Measurements from ENCODE around the gene CNDP1. TPM values are rescaled to one million over a fixed set of nuclear protein-coding genes. Genes with fewer than 3 reads are reported as not detected.

Gene CNDP1, protein sequence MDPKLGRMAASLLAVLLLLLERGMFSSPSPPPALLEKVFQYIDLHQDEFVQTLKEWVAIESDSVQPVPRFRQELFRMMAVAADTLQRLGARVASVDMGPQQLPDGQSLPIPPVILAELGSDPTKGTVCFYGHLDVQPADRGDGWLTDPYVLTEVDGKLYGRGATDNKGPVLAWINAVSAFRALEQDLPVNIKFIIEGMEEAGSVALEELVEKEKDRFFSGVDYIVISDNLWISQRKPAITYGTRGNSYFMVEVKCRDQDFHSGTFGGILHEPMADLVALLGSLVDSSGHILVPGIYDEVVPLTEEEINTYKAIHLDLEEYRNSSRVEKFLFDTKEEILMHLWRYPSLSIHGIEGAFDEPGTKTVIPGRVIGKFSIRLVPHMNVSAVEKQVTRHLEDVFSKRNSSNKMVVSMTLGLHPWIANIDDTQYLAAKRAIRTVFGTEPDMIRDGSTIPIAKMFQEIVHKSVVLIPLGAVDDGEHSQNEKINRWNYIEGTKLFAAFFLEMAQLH
- polyA plus RNA-seq = 10 to 100 TPM in 1 of 4 donors, 1 to 10 TPM in 2, under 1 TPM in 1; 0.13 to 11.9 (median 6.5) TPM
- long read RNA-seq, donor 1 = 0 reads
- long read RNA-seq, donor 2 = 0 reads
- long read RNA-seq, donor 3 = 0 reads
- long read RNA-seq, donor 4 = 0 reads
- long read RNA-seq, donor 5 = 0 reads
- long read RNA-seq, donor 6 = 0 reads
- long read RNA-seq, donor 7 = 0 reads
- long read RNA-seq, donor 8 = 0 reads
- long read RNA-seq, donor 9 = 0 reads
- long read RNA-seq, donor 10 = 0 reads

DNA sequence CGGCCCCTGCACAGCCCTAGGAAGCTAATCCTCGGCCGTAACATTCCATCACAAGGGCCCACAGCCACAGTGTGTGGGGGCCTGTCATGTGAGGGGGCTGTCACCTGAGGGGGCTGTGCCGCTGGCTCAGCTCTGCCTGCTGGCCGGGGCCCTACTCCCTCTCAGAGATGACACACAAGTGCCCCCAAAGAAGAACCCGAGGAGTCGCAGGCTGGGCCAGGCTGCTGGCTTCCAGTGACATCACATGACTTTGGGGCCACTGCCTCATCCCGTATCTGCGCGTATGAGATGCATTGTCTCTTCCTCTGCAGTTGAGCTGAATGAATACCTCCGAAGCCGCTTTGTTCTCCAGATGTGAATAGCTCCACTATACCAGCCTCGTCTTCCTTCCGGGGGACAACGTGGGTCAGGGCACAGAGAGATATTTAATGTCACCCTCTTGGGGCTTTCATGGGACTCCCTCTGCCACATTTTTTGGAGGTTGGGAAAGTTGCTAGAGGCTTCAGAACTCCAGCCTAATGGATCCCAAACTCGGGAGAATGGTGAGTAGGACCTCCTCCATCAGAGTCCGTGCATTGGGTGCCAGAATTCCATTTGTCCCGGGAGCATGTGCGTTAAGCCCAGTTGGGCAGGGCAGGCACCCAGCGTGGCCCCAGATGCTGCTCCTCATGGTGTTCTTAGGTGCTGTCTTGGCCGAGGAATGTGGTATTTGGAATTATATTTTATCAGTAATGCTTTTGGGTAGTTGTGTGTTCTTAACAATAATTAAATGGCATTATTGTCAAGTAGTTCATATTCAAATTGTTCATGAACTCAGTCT lies at the start of gene CNDP1:
CNDP1 (plus strand) TSS at position 351 of the 820 bp plus-strand sequence; CDS start at position 519, 168 bp downstream.
- no peak for FAIRE-seq
- DNase-seq = no peak
- 89 to 90% (median 90%) methylated on average over 21 of the region's 21 CpGs for WGBS, 3 donors

DNA sequence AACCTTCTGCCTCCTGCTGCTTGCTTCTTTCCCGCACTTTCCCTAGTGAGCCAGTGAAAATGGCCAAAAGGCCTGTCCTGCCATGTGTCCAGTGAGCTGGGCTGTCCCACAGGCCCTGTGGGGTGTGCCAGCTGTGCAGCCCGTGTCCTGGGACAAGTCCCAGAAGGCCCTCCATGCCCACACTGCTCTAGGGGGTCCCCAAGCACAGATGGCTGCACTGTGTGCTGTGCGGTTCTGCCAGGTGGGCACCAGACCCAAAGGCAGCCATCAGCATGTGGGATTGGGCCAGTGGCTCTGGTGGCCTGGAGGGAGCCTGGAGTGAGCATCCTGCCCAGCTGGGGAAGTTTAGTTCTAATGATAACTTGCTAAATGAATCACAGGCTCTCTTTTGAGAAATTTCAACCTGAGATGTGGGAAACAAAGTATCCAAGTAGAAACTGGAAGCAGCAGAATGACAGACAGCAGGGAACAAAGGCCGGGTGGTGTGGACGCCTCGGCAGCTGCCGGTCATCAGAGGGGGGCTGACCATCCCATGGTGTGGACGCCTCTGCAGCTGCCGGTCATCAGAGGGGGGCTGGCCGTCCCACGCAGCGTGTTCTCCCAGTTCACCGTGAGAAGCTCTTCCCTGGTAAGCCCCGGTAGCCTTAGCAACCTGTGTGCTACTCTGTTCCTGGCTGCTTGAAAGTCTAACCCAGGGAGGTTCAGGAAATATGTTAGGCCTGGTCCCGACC lies 48.0 kb upstream of the CNDP1 start:
- no peaks in the 10 kb centered on the region for H3K36me3 ChIP-seq (ENCODE audit: control insufficient read depth in 3 of 3, insufficient read depth in 2 of 3, low read depth in 1 of 3, low read length in 3 of 3)
- peaks cover 0 to 9% of the 10 kb centered on the region in 2 donors for H3K9me3 ChIP-seq (ENCODE audit: control insufficient read depth in 2 of 2, insufficient read depth in 1 of 2, low read depth in 1 of 2, low read length in 1 of 2)
- 76 to 85% (median 80%) methylated on average over 15 of the region's 15 CpGs for WGBS, 3 donors
- H3K4me1 ChIP-seq (ENCODE audit: control insufficient read depth in 3 of 3, insufficient read depth in 2 of 3, low read depth in 1 of 3, low read length in 2 of 3) = peaks cover 0 to 8% (median 5%) of the 10 kb centered on the region in 3 donors
- H3K4me3 ChIP-seq (ENCODE audit: low read depth in 1 of 3, low read length in 3 of 3) = no peak overlapping the region
- no peak for DNase-seq
- H3K27ac ChIP-seq (ENCODE audit: low read depth in 1 of 3, low read length in 2 of 3) = peak overlapping the region in 1 of 3 donors; percentile 17
- no peak for FAIRE-seq
- H3K27me3 ChIP-seq (ENCODE audit: control insufficient read depth in 3 of 3, insufficient read depth in 3 of 3, low read length in 3 of 3) = no peaks in the 10 kb centered on the region

More for the DNA sequence above, at the start of gene CNDP1:
- no peaks in the 10 kb centered on the region for H3K36me3 ChIP-seq (ENCODE audit: control insufficient read depth in 3 of 3, insufficient read depth in 2 of 3, low read depth in 1 of 3, low read length in 3 of 3)
- no peaks in the 10 kb centered on the region for H3K27me3 ChIP-seq (ENCODE audit: control insufficient read depth in 3 of 3, insufficient read depth in 3 of 3, low read length in 3 of 3)
- H3K9me3 ChIP-seq (ENCODE audit: control insufficient read depth in 2 of 2, insufficient read depth in 1 of 2, low read depth in 1 of 2, low read length in 1 of 2) = no peaks in the 10 kb centered on the region
- peaks cover 0 to 9% (median 0%) of the 10 kb centered on the region in 3 donors for H3K4me1 ChIP-seq (ENCODE audit: control insufficient read depth in 3 of 3, insufficient read depth in 2 of 3, low read depth in 1 of 3, low read length in 2 of 3)
- H3K27ac ChIP-seq (ENCODE audit: low read depth in 1 of 3, low read length in 2 of 3) = no peak within 1 kb of the TSS
- H3K4me3 ChIP-seq (ENCODE audit: low read depth in 1 of 3, low read length in 3 of 3) = no peak within 1 kb of the TSS

DNA sequence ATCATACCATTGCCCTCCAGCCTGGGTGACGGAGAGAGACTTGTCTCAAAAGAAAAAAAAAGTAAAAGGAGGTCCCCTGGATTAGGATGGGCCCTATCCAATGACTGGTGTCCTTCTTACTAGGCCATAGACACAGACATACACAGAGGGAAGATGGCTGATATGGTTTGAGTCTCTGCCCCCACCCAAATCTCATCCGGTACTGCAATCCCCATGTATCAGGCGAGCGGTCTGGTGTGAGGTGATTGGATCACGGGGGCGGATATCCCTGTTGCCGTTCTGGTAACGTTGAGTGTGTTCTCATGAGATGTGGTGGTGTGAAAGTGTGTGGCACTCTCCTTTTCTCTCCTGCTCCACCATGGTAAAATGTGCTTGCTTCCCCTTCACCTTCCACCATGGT lies 45.9 kb upstream of the CNDP1 start:
- 93 to 98% (median 96%) methylated on average over 8 of the region's 8 CpGs for WGBS, 3 donors
- DNase-seq (no peak), FAIRE-seq (no peak)
- Histone ChIP-seq H3K27ac (ENCODE audit: low read depth in 1 of 3, low read length in 2 of 3) (no peak overlapping the region), H3K4me1 (ENCODE audit: control insufficient read depth in 3 of 3, insufficient read depth in 2 of 3, low read depth in 1 of 3, low read length in 2 of 3) (peaks cover 0 to 8% (median 5%) of the 10 kb centered on the region in 3 donors), H3K27me3 (ENCODE audit: control insufficient read depth in 3 of 3, insufficient read depth in 3 of 3, low read length in 3 of 3) (no peaks in the 10 kb centered on the region), H3K9me3 (ENCODE audit: control insufficient read depth in 2 of 2, insufficient read depth in 1 of 2, low read depth in 1 of 2, low read length in 1 of 2) (peaks cover 0 to 8% of the 10 kb centered on the region in 2 donors), H3K36me3 (ENCODE audit: control insufficient read depth in 3 of 3, insufficient read depth in 2 of 3, low read depth in 1 of 3, low read length in 3 of 3) (no peaks in the 10 kb centered on the region), H3K4me3 (ENCODE audit: low read depth in 1 of 3, low read length in 3 of 3) (no peak overlapping the region)

DNA sequence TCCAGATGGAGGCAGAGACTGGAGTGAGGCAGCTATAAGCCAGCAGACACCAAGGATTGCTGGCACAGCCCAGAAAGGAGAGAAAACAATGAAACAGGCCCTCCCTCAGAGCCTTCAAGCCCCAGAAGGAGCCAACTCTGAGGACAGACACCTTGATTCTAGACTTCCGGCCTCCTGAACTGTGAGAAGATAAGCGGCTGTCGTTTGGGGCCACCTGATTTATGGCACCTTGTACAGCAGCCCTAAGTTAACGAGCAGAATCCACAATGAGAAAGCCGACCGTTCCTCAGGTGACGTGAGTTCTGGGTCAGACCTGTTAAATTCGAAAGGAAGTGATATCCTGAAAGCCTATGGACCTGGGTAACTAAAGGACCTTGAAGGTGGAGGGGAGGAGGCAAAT lies 45.4 kb upstream of the CNDP1 start:
- FAIRE-seq = no peak
- peaks cover 0 to 8% of the 10 kb centered on the region in 2 donors for H3K9me3 ChIP-seq (ENCODE audit: control insufficient read depth in 2 of 2, insufficient read depth in 1 of 2, low read depth in 1 of 2, low read length in 1 of 2)
- no peaks in the 10 kb centered on the region for H3K27me3 ChIP-seq (ENCODE audit: control insufficient read depth in 3 of 3, insufficient read depth in 3 of 3, low read length in 3 of 3)
- peaks cover 0 to 8% (median 5%) of the 10 kb centered on the region in 3 donors for H3K4me1 ChIP-seq (ENCODE audit: control insufficient read depth in 3 of 3, insufficient read depth in 2 of 3, low read depth in 1 of 3, low read length in 2 of 3)
- H3K27ac ChIP-seq (ENCODE audit: low read depth in 1 of 3, low read length in 2 of 3) = no peak overlapping the region
- H3K36me3 ChIP-seq (ENCODE audit: control insufficient read depth in 3 of 3, insufficient read depth in 2 of 3, low read depth in 1 of 3, low read length in 3 of 3) = no peaks in the 10 kb centered on the region
- no peak overlapping the region for H3K4me3 ChIP-seq (ENCODE audit: low read depth in 1 of 3, low read length in 3 of 3)
- peak in 1 of 2 donors; percentile 72 for DNase-seq
- 24 to 65% (median 47%) methylated on average over 8 of the region's 8 CpGs for WGBS, 3 donors

DNA sequence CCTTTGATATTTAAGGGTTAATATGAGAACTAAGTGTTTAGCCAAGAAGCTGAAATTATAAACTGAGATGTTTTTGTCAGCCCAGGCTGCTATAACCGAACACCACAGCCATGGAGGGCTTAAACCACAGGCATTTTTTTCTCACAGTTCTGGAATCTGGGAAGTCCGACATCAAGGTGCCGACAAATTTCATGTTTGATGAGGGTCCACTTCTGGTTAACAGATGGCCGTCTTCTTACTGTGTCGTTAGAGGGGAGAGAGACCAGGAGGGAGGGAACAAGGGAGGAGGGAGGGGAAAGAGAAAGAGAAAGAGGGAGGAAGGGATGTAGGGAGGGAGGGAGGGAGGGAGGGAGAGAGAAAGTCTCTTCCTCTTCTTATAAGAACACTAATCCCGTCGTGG lies 44.6 kb upstream of the CNDP1 start:
- no peak for DNase-seq
- FAIRE-seq = no peak
- Histone ChIP-seq H3K9me3 (ENCODE audit: control insufficient read depth in 2 of 2, insufficient read depth in 1 of 2, low read depth in 1 of 2, low read length in 1 of 2) (peaks cover 0 to 8% of the 10 kb centered on the region in 2 donors), H3K27ac (ENCODE audit: low read depth in 1 of 3, low read length in 2 of 3) (no peak overlapping the region), H3K27me3 (ENCODE audit: control insufficient read depth in 3 of 3, insufficient read depth in 3 of 3, low read length in 3 of 3) (no peaks in the 10 kb centered on the region), H3K36me3 (ENCODE audit: control insufficient read depth in 3 of 3, insufficient read depth in 2 of 3, low read depth in 1 of 3, low read length in 3 of 3) (no peaks in the 10 kb centered on the region), H3K4me1 (ENCODE audit: control insufficient read depth in 3 of 3, insufficient read depth in 2 of 3, low read depth in 1 of 3, low read length in 2 of 3) (peaks cover 0 to 8% (median under 1%) of the 10 kb centered on the region in 3 donors), H3K4me3 (ENCODE audit: low read depth in 1 of 3, low read length in 3 of 3) (no peak overlapping the region)
- WGBS, 3 donors = 51 to 65% (median 59%) methylated on average over 7 of the region's 7 CpGs

DNA sequence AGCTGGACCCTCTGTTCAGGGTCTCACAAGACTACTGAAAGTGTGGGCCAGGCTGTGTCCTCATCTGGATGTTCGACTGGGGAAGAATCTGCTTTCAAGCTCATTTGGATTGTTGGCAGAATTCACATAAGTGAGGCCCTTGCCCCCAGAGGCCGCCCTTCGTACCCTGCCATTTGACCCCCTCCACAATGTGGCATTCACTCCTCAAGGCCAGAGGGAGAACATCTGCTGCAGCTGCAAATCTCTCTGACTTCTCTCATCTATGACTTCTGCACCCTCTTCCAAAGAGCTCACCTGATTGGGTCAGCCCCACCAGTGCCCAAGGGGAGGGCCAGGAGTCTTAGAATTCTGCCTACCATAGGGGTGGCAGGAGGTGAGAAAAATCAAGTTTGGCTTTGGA lies 42.0 kb upstream of the CNDP1 start:
- H3K27ac ChIP-seq (ENCODE audit: low read depth in 1 of 3, low read length in 2 of 3) = no peak overlapping the region
- H3K27me3 ChIP-seq (ENCODE audit: control insufficient read depth in 3 of 3, insufficient read depth in 3 of 3, low read length in 3 of 3) = no peaks in the 10 kb centered on the region
- 92 to 95% (median 94%) methylated on average over 3 of the region's 3 CpGs for WGBS, 3 donors
- H3K4me1 ChIP-seq (ENCODE audit: control insufficient read depth in 3 of 3, insufficient read depth in 2 of 3, low read depth in 1 of 3, low read length in 2 of 3) = peaks cover 0 to 14% (median 5%) of the 10 kb centered on the region in 3 donors
- no peak for FAIRE-seq
- peaks cover 0 to 8% of the 10 kb centered on the region in 2 donors for H3K9me3 ChIP-seq (ENCODE audit: control insufficient read depth in 2 of 2, insufficient read depth in 1 of 2, low read depth in 1 of 2, low read length in 1 of 2)
- peaks cover 0 to under 1% (median 0%) of the 10 kb centered on the region in 3 donors for H3K36me3 ChIP-seq (ENCODE audit: control insufficient read depth in 3 of 3, insufficient read depth in 2 of 3, low read depth in 1 of 3, low read length in 3 of 3)
- no peak overlapping the region for H3K4me3 ChIP-seq (ENCODE audit: low read depth in 1 of 3, low read length in 3 of 3)
- no peak for DNase-seq

DNA sequence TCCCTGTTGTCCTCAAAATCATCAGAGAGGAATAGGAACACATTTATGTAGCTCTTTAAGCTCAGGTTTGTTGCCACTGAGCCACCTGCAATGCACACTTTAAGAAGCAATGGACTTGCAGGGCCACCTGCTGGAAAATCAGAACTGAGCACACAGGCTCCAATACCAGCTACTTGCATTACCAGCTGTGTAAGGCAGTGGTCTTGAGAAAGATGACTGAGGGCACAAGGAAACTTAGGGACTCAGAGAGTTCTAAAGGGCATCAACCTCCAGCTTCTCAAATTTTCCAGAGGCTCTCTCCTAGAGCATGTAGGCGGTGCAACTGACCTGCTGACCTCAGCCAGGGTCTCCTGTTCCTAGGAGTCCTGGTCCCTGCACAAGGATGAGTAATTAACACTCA lies 40.6 kb upstream of the CNDP1 start:
- WGBS, 3 donors = 33 to 67% (median 58%) methylated on average over 1 of the region's 1 CpG
- DNase-seq (peak; percentile 77 to 85), FAIRE-seq (no peak)
- Histone ChIP-seq H3K27ac (ENCODE audit: low read depth in 1 of 3, low read length in 2 of 3) (no peak overlapping the region), H3K4me3 (ENCODE audit: low read depth in 1 of 3, low read length in 3 of 3) (no peak overlapping the region), H3K27me3 (ENCODE audit: control insufficient read depth in 3 of 3, insufficient read depth in 3 of 3, low read length in 3 of 3) (no peaks in the 10 kb centered on the region), H3K9me3 (ENCODE audit: control insufficient read depth in 2 of 2, insufficient read depth in 1 of 2, low read depth in 1 of 2, low read length in 1 of 2) (peaks cover 0 to 8% of the 10 kb centered on the region in 2 donors), H3K36me3 (ENCODE audit: control insufficient read depth in 3 of 3, insufficient read depth in 2 of 3, low read depth in 1 of 3, low read length in 3 of 3) (peaks cover 0 to 6% (median 0%) of the 10 kb centered on the region in 3 donors), H3K4me1 (ENCODE audit: control insufficient read depth in 3 of 3, insufficient read depth in 2 of 3, low read depth in 1 of 3, low read length in 2 of 3) (peaks cover 6 to 22% (median 16%) of the 10 kb centered on the region in 3 donors)

Measured in small intestine (tissue), 16 donors.